Measurements from ENCODE around the gene FOXP1. TPM values are rescaled to one million over a fixed set of nuclear protein-coding genes. Genes with fewer than 3 reads are reported as not detected.

FOXP1 gene
- polyA plus RNA-seq, 3 donors: 32.9 to 35.0 (median 33.3) TPM

DNA sequence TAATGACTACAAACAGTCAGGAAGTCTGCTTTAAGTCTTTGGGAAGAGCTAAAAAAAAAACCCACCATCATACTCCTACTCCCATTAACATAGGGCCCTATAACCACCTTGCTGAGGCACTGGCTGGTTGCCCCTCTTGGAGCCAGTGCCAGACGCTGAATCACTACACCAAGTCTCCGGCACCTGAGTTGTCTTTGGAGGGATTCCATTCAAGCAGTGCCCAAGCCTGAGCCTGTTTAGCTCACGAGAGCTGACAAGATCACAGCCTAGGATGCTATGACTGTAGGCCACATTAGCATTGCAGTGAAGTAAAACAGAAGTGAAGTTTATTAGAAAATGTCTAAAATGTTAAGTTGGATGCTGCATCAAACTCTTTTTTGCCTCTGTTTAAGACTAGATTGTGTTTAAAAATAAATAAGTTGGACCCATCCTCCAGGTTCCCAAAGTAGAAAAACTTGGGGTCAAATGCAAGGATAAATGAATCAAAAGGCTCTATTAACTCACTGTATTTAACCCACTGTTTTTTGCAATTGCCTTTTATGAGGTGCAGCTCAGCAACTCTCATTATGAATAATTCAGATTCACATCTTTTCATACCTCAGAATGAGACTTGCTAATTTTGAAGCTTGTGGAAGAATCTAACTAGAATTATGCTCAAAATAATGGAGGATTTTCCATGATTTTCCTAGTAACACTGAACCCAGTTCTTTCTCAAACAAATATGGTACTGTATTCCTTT lies 461.9 kb downstream of the FOXP1 start:
- no peak for DNase-seq (ENCODE audit: low read depth in 3 of 3, low spot score in 2 of 3)

DNA sequence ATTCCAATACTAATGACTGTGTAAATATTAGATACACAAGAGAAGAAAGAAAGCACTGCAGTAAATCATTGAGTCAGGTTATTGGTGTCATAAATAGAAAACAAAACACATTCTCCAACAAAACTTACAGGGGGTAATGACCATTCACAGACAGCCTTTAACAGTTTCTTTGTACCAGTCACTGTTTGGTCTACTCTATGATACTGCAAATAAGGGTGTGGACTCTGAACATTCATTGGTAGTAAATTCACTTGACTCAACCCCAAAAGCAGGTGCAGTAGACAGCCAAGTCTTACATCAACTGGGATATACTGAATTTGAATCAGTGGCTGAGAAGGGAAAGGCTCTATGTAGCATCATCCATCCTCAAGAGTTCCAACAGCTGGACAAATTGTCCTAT lies 463.5 kb downstream of the FOXP1 start:
- DNase-seq (ENCODE audit: low read depth in 3 of 3, low spot score in 2 of 3): no peak

DNA sequence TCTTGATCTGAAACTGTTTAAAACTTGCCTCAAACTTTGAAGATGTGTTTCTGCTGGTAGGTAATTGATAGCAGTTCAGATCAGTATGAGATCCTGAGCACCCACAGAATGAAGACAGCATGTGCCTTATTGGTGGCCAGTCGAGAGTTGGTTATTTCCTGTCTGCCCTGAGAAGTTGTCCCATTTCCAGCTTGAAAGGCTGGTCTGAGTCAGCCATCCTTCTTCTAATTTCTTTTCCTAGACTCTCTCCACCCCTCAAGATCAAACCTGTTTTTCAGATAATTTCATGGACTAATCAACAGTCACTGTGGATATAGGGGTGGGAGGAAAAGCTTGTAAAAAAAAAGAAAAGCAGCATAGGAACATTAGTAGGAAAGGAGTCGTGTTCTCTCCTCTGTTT lies 464.4 kb downstream of the FOXP1 start:
- no peak for DNase-seq (ENCODE audit: low read depth in 3 of 3, low spot score in 2 of 3)

DNA sequence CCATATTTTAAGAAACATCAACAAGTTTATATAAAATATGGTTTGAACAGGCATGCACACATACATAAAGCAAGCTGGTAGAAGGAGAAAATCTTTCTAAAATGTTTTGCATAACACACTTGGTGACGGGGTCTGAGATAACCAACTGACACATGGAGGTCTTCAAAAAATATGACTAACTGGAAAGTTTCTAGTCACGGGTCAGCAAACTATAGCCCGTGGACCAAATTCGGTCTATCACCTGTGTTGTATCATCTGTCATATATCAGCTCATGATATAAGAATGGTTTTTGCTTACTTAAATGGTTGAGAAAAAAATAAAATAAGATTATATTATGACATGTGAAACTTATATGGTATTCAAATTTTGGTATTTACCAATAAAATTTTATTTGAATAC lies 465.1 kb downstream of the FOXP1 start:
- DNase-seq (ENCODE audit: low read depth in 3 of 3, low spot score in 2 of 3): no peak

DNA sequence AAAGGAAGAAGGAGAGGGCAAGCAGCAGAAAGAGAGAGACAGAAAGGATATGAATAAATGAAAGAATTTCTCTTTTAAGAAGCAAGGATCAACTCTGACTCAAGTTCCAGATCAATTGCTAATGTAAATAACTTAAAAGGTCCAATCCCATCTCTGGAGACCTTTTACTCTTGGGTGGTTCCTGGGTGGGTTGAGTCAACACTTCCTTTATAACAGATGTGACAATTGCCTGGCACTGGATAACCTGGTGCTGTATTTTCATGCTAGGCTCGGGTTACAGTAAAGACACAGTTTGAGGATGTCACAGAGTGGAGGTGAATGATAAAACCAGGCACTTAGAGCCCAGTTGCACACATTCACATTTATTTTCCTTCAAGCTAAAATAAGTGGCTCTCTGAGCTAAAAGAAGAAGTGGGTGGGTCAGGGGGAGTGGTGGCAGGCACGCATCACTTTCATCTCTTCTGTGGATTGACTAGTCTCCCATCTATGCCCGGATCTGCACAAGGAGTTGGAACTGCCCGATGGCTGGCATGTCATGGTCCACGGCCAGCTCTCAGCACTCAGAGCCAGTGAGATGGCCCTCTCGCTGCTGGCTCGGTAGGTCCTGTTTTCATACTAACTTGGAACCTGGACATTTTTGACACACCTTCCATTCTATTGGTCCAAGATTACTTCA lies 465.8 kb downstream of the FOXP1 start:
- no peak for DNase-seq (ENCODE audit: low read depth in 3 of 3, low spot score in 2 of 3)

DNA sequence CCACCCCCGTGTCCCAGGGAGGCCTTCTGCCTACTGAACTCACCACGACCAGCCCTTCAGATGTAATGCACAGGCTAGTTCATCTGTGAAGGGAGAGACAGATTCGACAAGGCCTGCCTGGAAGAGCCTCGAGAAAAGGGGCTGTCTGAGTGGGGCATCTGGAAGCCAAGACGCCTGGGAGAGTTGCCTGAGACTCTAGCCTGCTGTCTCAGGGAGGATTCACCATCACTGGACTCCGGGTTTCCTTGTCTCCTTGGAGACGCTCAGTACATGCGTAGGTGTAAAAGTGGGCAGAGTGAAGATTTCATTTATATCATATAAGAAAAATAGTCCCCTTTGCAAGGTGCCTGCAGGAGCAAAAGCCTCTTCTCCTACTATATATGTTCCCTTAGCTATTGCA lies 468.9 kb downstream of the FOXP1 start:
- no peak for DNase-seq (ENCODE audit: low read depth in 3 of 3, low spot score in 2 of 3)

DNA sequence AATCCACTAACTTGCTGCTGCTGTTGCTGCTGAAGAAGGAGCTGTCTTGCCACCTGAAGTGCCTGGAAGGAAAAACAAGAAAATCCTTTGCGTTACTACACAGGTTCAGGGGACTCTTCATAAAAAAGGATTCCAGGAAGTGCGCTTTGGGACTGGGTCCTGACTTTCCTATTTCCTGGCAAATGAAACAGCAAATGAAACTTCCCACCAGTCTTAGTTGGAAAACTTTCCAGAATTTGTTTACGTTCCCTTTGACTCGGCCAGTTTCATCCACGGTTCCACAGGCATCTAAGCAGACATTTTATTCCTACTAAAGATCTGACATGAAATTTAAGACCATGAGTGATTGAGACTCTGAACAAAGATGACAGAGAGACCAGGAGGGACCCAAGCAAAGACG lies 471.0 kb downstream of the FOXP1 start:
- DNase-seq (ENCODE audit: low read depth in 3 of 3, low spot score in 2 of 3): no peak

DNA sequence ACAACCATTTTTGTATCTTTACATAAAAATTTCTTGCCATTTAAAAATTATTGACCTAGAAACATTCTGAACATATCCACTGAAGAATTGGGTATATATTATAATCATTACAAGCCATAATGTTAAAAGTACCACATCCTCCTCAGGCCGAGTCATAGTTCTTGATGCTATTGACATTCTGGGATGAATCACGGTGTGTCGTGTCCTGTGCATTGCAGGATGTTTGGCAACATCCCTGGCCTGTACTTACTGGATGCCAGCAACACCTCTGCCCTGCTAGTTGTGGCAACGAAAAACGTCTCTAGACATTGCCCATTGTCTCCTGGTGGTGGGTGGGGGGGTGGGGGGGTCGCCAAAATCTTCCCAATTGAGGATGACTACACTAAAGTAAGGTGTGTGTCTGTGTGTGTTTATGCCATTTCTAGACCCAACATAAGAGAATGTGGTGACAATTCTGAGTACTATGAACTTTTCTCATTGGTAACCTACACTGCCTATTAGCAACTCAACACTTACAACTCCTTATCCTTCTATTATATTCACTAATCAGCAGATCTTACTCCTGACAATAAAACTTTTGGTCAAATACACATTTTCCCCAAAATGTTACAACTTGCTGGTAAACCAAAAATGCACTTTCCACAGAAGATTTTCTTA lies 471.6 kb downstream of the FOXP1 start:
- no peak for DNase-seq (ENCODE audit: low read depth in 3 of 3, low spot score in 2 of 3)

DNA sequence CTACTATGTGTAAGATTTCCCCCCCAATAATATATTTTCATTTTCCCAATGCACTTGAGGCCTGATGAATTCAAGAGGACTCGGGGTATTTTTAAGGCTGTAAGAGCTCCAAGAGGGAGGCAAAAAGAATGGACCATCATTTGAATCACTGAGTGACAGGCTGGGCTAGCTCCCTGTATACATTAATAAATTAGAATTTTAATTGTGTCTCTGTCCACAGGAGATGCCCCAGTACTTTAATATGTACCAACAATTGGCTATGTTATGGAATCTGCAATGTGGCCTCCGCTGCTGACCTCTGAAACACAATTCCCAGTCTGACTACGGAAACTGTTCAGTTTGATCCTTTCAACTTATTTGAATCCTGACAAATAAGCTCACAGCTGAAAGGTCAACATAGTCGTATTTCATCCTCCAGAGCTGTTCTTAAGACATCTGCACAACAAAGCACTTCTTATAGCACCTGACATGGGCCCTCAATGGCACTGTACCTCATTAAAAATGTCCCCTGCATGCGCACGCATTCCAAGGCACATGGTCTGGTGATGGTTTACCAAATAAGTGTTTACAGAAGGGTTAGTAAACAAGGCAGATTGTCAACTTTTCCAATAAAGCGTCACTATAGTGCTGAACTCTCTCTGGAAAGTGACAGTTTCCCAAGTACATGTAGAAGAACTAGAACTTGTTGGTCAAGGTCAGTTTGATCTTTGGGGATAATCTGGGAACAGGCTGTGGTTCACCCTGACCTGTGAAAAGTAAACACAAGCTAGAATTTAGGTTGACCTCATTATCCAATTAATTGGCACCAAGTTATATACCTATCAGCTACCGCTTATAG lies 472.9 kb downstream of the FOXP1 start:
- no peak for DNase-seq (ENCODE audit: low read depth in 3 of 3, low spot score in 2 of 3)

DNA sequence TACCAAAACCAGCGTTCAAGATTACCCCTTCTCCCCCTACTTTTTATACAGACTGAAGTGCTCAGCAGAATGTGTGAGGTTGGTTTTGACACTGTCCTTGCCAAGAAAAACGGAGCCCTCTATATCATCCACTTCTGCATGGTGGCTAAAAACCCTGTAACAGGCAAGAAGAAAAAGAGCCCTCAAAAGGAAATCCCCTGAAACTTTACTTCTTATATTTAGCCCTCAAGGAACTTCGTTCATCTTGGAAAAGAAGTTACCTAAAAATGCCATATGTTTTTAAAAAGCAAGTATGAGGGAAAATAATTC lies 473.6 kb downstream of the FOXP1 start:
- no peak for DNase-seq (ENCODE audit: low read depth in 3 of 3, low spot score in 2 of 3)

DNA sequence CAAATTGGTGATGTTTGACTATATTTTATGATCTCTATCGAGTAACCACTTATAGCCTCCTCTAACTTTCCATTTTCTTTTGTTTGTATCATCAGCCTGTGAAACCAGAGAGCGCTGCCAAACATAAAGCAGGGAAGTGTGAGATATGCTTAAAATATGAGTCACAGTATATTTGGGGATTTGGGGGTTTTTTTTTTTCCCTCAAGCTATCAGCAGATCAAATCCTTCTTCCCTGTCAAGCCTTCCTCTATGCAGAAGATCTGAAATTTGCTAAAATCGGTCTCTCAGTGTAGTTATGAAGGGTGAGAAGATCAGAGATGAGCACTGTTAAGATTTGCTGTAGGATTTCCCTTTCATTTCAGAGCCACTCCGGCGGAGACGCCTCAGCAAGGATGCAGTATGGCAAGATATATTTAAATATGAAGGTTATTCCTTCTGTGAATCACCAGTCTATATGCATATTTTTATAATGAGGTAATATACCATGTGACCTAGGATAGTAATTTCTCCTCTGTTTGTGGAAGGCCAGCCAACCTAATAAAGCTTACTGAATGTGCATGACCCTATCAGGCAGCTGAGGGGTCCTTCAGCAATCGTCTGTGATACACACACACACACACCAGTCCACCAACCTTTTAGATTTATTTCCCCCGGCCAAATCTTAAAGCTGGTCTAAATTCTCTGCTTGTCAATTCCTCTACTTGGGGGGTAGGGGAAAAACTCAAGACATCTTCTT lies 474.1 kb downstream of the FOXP1 start:
- DNase-seq (ENCODE audit: low read depth in 3 of 3, low spot score in 2 of 3): no peak

DNA sequence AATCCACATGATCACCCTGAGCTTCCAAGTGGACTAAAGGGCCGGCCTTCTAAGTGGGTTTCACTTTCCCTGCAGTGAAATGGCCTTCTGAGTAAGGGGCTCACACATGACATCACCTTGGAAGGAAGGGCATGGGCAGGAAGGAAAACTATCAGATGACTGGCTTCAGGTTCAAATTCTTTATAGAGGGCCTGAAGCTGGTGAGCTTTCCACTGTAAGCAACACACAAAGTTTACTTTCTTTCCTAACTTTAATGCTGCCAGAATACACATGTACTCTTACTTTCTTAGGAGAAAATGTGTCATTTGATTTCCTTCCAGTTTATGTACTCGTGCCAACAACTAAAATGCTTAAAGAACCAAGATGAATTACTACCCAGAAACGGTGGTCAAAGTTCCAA lies 475.6 kb downstream of the FOXP1 start:
- DNase-seq (ENCODE audit: low read depth in 3 of 3, low spot score in 2 of 3): no peak

DNA sequence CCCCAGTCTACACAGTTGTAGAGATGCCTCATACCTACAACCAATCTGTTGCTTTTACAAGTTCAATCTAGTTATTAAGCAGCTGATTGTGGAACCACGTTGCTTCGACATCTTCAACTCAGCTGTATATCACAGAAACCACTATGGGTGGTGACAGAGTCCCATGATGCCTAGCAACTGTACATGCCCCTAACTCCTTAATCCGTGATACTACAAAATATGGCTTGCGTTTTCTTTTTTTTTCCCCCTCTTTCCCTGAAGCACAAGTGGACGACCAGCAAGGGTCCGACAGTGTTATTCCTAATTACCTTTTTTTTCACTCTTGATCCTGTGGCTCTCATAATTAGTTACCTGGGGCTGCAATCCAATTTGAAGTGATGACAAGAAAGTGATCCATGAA lies 478.6 kb downstream of the FOXP1 start:
- DNase-seq (ENCODE audit: low read depth in 3 of 3, low spot score in 2 of 3): no peak

DNA sequence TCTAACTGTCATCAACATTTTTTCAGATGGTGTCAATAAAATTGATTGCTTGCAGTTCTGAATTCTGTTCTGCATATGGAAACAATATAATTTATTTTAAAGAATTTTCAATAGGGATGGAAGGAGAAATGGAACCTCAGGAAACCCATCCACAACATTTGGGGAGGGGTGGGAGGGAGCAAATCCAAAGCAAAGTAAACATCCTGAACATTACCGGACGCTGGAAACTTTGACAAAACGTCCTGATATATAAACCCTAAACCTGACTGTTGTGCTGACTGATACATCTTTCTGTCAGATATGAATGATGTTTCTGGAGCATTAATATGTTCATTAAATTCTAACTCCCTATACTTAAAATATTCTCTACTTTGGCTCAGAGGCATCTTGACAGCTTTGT lies 479.0 kb downstream of the FOXP1 start:
- DNase-seq (ENCODE audit: low read depth in 3 of 3, low spot score in 2 of 3): no peak

DNA sequence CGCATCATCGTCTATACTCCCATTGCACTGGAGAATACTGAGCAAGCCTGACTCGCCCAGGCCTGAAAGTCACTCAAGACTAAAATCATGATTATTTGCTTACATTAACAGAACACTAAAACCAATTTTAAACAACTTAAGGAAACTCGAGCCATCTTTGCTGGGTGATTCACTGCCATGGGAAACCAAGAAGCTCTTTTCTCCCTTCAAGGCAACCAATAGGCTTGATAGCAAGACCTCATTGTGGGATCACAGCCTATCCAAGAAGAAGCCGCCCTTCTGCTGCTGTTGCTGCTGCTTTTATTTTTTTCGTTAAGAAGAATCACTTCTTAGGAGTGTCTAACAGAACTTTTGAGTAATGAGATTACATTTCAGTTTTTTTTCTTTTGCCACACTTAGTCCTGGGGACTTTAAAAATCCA lies 479.4 kb downstream of the FOXP1 start:
- no peak for DNase-seq (ENCODE audit: low read depth in 3 of 3, low spot score in 2 of 3)

DNA sequence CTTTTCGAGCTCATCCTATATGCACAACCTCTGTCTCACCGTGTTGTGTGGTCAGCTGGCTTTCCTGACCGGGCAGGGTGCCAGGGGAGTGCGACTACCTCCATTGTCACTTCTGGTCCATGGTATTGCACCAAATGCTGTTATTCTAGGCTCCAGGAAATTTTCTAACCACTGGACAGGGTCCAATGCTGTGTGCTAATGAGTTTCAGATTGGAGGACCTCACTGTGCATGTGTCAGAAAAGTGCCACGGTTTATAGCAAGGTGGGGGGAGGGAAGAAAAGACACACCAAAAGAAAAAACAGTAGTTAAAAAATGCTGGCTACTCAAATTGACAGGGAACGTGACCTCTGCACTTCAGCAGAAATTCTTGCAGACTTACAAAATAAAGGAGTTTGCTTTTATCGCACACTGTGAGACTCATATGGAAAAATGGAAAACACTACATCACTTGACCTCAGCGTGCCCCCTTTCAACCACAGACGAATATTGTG lies 480.1 kb downstream of the FOXP1 start:
- no peak for DNase-seq (ENCODE audit: low read depth in 3 of 3, low spot score in 2 of 3)

DNA sequence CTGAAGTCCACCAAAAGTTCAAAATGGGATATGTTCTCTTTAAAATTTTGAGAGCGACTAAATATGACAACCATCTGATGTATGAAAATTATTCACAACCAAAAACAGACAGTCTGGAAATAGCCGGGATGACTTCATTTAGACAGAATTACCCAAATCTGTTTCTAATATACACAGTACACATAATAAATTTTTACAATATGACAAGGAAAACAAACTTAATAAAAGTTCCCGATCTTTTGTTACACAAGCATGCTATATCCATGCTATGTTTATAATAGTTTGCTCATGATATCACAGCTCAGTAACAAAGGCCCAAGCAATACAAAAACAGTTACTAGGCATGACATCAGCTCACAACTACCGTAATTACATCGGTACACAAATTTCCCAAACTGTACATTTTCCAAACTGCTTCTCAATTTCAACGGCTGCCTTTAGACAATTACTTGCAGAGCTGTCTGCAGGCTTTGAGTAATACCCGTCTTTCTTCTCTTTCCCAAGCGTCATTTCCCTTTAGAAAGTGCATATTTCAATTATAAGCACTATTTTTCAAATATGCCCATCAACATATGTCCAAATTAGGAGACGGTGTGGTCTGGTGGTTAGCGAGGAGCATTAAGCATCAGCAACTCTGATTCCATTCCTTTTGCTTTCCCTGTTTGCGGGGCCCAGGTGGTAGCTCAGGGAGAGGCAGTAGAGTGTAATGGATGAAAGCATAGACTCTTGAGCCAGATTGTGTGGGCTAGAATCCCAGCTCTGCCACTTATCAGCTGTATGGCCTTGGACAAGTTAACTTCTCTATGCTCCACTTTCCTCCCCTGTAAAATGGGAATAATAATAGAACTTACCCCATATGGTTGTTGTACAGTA lies 481.2 kb downstream of the FOXP1 start:
- DNase-seq (ENCODE audit: low read depth in 3 of 3, low spot score in 2 of 3): no peak

DNA sequence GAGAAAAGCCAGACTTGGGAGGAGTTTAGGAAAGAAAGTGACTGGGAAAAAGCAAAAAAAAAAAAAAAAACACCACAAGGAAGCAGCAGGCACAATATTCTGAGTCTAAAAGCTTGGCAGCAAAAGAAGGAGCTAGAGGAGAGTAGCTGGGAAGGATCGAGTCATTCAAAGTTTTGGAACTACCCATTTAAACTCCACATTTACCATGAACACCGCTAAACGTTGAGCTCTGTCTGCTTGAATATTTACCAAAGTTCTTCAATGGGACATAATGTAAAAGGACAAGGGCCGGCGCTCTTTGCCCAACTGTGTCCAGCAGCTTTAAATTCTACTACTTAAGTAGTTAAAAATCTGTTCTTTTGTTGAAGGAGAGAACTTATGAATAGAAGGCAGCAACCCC lies 481.9 kb downstream of the FOXP1 start:
- no peak for DNase-seq (ENCODE audit: low read depth in 3 of 3, low spot score in 2 of 3)

DNA sequence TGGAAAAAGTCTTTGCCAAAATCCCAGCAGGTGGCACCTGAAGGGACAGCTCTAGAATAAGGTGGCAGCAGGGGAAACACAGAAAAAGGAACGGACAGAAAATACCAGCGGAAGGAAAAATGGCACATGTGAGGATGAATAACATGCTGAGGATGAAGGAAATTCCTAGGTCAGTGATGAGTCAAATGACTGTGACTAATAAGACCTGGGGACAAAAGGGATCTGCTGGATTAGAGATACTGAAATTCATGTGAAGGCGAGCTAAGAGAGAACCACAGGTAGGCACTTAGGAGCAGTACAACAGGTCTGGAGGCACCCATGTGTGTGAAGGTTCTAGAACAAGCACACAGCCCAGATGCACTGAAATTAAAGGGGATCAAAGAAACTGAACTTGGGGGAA lies 482.5 kb downstream of the FOXP1 start:
- DNase-seq (ENCODE audit: low read depth in 3 of 3, low spot score in 2 of 3): no peak

Data from right renal cortex interstitium (tissue), 3 donors.